ENCODE data around the gene HCST.
A peak's percentile ranks its signal among the peaks of the same experiment; 100 is the strongest.
"Not testable (repeated sequence)": the region's sequence is repeated elsewhere in the genome, so short reads cannot be mapped to it uniquely, and the experiment has no call there.

HCST gene

GRCh38 chr19:35901854-35902661, at the start of gene HCST:
Gene HCST (plus strand): TSS chr19:35902529. CDS start chr19:35902594, 65 bp downstream.
- no peak for DNase-seq (ENCODE audit: low read depth)

GRCh38 chr19:35853038-35853756, 49.1 kb upstream of the HCST start:
- no peak for DNase-seq (ENCODE audit: low read depth)

GRCh38 chr19:35856546-35857149, 45.7 kb upstream of the HCST start, which contains the start of gene KIRREL2:
Gene KIRREL2 (plus strand): TSS chr19:35856911. CDS start chr19:35857120, 209 bp downstream.
- no peak for DNase-seq (ENCODE audit: low read depth)

- no peak for DNase-seq (ENCODE audit: low read depth)
Measured at GRCh38 chr19:35858311-35858710, 44.0 kb upstream of the HCST start.

- no peak for DNase-seq (ENCODE audit: low read depth)
Measured at GRCh38 chr19:35859414-35859813, 42.9 kb upstream of the HCST start.

- DNase-seq (ENCODE audit: low read depth), result no peak
Measured at GRCh38 chr19:35860436-35860817, 41.9 kb upstream of the HCST start.

GRCh38 chr19:35860818-35861639, 41.3 kb upstream of the HCST start:
- no peak for DNase-seq (ENCODE audit: low read depth)

- no peak for DNase-seq (ENCODE audit: low read depth)
Measured at GRCh38 chr19:35861640-35862160, 40.6 kb upstream of the HCST start.

GRCh38 chr19:35862528-35862927, 39.8 kb upstream of the HCST start:
- DNase-seq (ENCODE audit: low read depth), result no peak

- DNase-seq (ENCODE audit: low read depth), result no peak
Measured at GRCh38 chr19:35863018-35863417, 39.3 kb upstream of the HCST start.

GRCh38 chr19:35868172-35868822, 34.0 kb upstream of the HCST start, which contains the start of gene APLP1:
Gene APLP1 (plus strand): TSS chr19:35868574. CDS start chr19:35868637, 63 bp downstream.
- DNase-seq (ENCODE audit: low read depth), result peak; percentile 47

- DNase-seq (ENCODE audit: low read depth), result no peak
Measured at GRCh38 chr19:35868823-35869326, 33.5 kb upstream of the HCST start.

- DNase-seq (ENCODE audit: low read depth), result no peak
Measured at GRCh38 chr19:35869327-35870123, 32.8 kb upstream of the HCST start.

- DNase-seq (ENCODE audit: low read depth), result not testable (repeated sequence)
Measured at GRCh38 chr19:35870124-35870736, 32.1 kb upstream of the HCST start.

- no peak for DNase-seq (ENCODE audit: low read depth)
Measured at GRCh38 chr19:35870798-35871197, 31.5 kb upstream of the HCST start.

- no peak for DNase-seq (ENCODE audit: low read depth)
Measured at GRCh38 chr19:35871611-35872010, 30.7 kb upstream of the HCST start.

GRCh38 chr19:35872180-35872579, 30.1 kb upstream of the HCST start:
- no peak for DNase-seq (ENCODE audit: low read depth)

GRCh38 chr19:35874392-35874930, 27.9 kb upstream of the HCST start:
- DNase-seq (ENCODE audit: low read depth), result no peak

- DNase-seq (ENCODE audit: low read depth), result no peak
Measured at GRCh38 chr19:35879068-35879467, 23.3 kb upstream of the HCST start.

All from HS-27A (cell line).